HG02678 (cell line): ENCODE results near the gene PCDHGA9.
"Not testable (repeated sequence)": the region's sequence is repeated elsewhere in the genome, so short reads cannot be mapped to it uniquely, and the experiment has no call there.

ENCODE experiments used
- ATAC-seq: cut with Tn5 transposase; IDR thresholded peaks from one replicate; pipeline ENCODE4 v1.9.1; 2021; ENCODE audit warnings: mild to moderate bottlenecking, moderate library complexity; ENCODE audit not compliant: unreplicated experiment

The PCDHGA9 gene

GRCh38 chr5:141383345-141383744 lies 19.2 kb upstream of the PCDHGA9 start:
- ATAC-seq = no peak

GRCh38 chr5:141384471-141385267 lies 17.9 kb upstream of the PCDHGA9 start:
- no peak for ATAC-seq

- ATAC-seq = not testable (repeated sequence)
These were observed 14.8 kb upstream of the PCDHGA9 start, which contains the start of gene PCDHGB4 for GRCh38 chr5:141387557-141388311. Gene PCDHGB4 (plus strand): TSS chr5:141387698. CDS start chr5:141387885, 187 bp downstream.

- ATAC-seq = no peak
These were observed 13.9 kb upstream of the PCDHGA9 start for GRCh38 chr5:141388661-141389060.

GRCh38 chr5:141389153-141390042 lies 13.2 kb upstream of the PCDHGA9 start:
- ATAC-seq = no peak

- no peak for ATAC-seq
These were observed 10.0 kb upstream of the PCDHGA9 start, which contains the start of gene PCDHGA8 for GRCh38 chr5:141392429-141393198. Gene PCDHGA8 (plus strand): TSS chr5:141392633. CDS start chr5:141392814, 181 bp downstream.

GRCh38 chr5:141393267-141393666 lies 9.3 kb upstream of the PCDHGA9 start:
- ATAC-seq = no peak

GRCh38 chr5:141394401-141395187 lies 8.0 kb upstream of the PCDHGA9 start:
- not testable (repeated sequence) for ATAC-seq

GRCh38 chr5:141397756-141398551 lies 4.6 kb upstream of the PCDHGA9 start, which contains the start of gene PCDHGB5:
Gene PCDHGB5 (plus strand): TSS chr5:141397947. CDS start chr5:141398128, 181 bp downstream.
- ATAC-seq = peak; percentile 97

- ATAC-seq = no peak
These were observed 4.0 kb upstream of the PCDHGA9 start for GRCh38 chr5:141398608-141399007.

GRCh38 chr5:141399555-141400258 lies 2.9 kb upstream of the PCDHGA9 start:
- ATAC-seq = no peak

- no peak for ATAC-seq
These were observed 809 bp downstream of the PCDHGA9 start for GRCh38 chr5:141403387-141403786.

- ATAC-seq = peak; percentile 78
These were observed 5.4 kb downstream of the PCDHGA9 start, which contains the start of gene PCDHGB6 for GRCh38 chr5:141407790-141408505. Gene PCDHGB6 (plus strand): TSS chr5:141408021. CDS start chr5:141408203, 182 bp downstream.

- ATAC-seq = no peak
These were observed 7.2 kb downstream of the PCDHGA9 start for GRCh38 chr5:141409598-141410306.

GRCh38 chr5:141411575-141411974 lies 9.0 kb downstream of the PCDHGA9 start:
- no peak for ATAC-seq

GRCh38 chr5:141412854-141413539 lies 10.4 kb downstream of the PCDHGA9 start, which contains the start of gene PCDHGA10:
Gene PCDHGA10 (plus strand): TSS chr5:141412987. CDS start chr5:141413176, 189 bp downstream.
- peak; percentile 75 for ATAC-seq
